ENCODE results near the gene ZSWIM8. TPM values are rescaled to one million over a fixed set of nuclear protein-coding genes. Genes with fewer than 3 reads are reported as not detected.

Gene ZSWIM8
- total and polyA plus RNA-seq, 2 of the 8 experiments (the other 6 are each of a cell fraction or from before 2014, with no cell fraction given) = 44.7 to 99.7 TPM

DNA sequence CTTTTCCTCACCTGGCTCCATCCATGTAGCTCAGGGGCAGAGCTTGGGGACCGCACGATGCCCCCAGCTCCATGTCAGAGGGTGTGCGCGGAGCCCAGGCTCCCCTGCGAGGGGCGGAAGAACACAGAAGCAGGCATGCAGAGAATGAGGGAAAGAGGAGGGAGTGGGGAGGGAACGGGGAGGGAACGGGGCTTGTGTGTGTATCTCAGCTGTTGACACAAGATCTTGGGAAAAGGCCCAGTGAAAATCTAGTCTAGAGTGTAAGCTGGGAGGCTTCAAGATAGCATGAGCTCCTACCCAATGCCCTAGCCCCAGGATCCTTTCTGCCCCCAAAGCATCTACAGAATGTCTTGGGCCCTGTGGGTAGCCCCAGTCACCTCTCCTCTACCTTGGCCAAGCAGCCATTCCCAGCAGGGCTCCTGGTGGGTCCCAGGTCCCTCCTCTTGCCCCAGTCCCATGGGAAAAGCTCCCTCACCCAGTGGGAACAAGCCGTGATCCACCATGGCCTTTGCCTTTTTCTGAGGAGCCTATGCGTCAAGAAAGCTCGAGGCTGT is 51.1 kb downstream of the ZSWIM8 start (continued):
- TF ChIP-seq, protein P1, sequence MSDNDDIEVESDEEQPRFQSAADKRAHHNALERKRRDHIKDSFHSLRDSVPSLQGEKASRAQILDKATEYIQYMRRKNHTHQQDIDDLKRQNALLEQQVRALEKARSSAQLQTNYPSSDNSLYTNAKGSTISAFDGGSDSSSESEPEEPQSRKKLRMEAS (IDR thresholded peaks at IDR 0.05) = no peak
- TF ChIP-seq GTF2F1 (IDR thresholded peaks at IDR 0.05; ENCODE audit: borderline replicate concordance, low read depth, low read length) (no peak), POU5F1 (IDR thresholded peaks at IDR 0.05; ENCODE audit: low read depth, low read length) (no peak), BRCA1 (IDR thresholded peaks at IDR 0.05; ENCODE audit: low read depth, low read length) (no peak)
